KOPT-K1 (cell line): ENCODE results near the gene ZNF831.

Experiments used
- H3K27ac ChIP-seq: fragments of 200-600 bp; sonication (generic); 2 replicates; pipeline ENCODE4 v1.5.1; 2016; ENCODE audit warnings: antibody characterized with exemption, mild to moderate bottlenecking, low read depth, low read length; ENCODE audit not compliant: poor library complexity, severe bottlenecking
- H3K36me3 ChIP-seq: fragments of 200-600 bp; sonication (generic); 2 replicates; pipeline ENCODE4 v1.5.1; 2017; ENCODE audit warnings: antibody characterized with exemption, mild to moderate bottlenecking, low read length, moderate library complexity; ENCODE audit not compliant: insufficient read depth
- H3K9me3 ChIP-seq: fragments of 200-600 bp; sonication (generic); 2 replicates; pipeline ENCODE4 v1.5.1; 2017; ENCODE audit warnings: antibody characterized with exemption, low read length, mild to moderate bottlenecking; ENCODE audit not compliant: insufficient read depth, poor library complexity, severe bottlenecking

The ZNF831 gene

DNA sequence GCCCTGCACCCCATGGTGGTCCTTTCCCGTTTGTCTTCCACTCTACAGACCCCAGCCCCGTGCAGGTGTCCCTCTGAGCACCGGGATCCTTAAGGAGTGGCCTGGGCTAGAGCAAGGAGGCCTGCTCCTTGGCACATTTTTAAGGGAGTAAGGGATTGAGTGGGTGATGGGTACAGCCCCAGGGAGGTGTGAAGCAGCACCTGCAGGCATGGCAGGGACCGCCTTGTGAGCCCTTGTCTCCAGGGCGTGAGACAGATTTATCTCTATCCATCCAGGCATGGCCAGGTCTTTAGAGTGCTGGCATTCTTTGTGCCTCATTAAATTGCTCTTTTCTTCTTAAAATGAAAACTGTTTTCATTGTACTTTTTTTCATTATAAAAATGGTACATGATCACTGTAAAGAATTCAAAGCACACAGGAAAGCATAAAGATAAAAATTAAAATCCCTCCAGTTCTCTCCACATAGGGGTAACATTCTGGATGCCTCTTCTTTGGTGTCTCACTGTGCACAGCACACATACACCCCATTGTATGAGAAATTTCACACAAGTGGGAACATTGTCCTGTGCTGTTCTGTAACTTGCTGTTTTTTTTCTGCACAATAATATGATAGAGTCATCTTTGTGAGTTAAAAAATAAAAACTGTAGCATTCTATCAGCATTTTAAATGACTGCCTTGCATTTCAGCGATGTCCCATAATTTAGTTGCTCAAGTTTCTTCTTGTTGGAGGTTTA, 31.9 kb upstream of the ZNF831 start:
- no peaks in the 10 kb centered on the region for H3K9me3 ChIP-seq
- H3K27ac ChIP-seq, result no peak overlapping the region
- no peaks in the 10 kb centered on the region for H3K36me3 ChIP-seq

DNA sequence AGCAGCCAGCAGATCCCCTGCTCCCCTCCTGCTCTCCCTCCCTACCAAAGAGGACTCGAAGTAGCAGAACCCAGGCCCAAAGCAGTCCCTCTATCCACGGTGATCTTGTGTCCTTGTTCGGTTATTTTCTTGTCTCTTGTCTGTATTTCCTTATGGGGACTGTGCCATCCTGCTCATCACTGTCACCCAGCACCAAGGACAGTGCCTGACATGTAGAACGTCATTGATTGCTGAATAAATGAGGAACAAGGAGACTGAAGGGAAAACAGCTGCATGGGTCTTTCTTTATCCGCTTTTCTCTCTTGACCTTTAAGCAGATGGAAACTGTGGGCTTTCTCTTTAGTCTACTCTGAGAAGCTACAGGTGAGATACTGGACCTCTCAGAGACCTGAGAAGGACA, 29.4 kb upstream of the ZNF831 start:
- no peak overlapping the region for H3K27ac ChIP-seq
- H3K36me3 ChIP-seq, result no peaks in the 10 kb centered on the region
- H3K9me3 ChIP-seq, result no peaks in the 10 kb centered on the region

DNA sequence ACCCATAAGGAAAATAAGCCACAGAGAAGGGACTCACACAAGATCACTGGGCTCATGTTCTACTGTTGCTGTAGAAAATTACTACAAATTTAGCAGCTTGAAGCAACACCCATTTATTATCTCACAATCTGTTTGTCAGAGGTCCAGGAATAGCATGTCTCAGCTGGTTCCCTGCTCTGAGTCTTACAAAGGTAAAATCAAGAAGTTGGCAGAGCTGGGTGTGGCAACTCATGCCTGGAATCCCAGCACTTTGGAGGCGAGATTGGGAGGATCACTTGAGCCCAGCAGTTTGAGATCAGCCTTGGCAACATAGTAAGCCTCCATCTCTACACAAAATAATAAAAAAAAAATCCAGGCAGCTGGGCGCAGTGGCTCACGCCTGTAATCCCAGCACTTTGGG, 28.5 kb upstream of the ZNF831 start:
- no peak overlapping the region for H3K27ac ChIP-seq
- H3K36me3 ChIP-seq, result no peaks in the 10 kb centered on the region
- H3K9me3 ChIP-seq, result no peaks in the 10 kb centered on the region

DNA sequence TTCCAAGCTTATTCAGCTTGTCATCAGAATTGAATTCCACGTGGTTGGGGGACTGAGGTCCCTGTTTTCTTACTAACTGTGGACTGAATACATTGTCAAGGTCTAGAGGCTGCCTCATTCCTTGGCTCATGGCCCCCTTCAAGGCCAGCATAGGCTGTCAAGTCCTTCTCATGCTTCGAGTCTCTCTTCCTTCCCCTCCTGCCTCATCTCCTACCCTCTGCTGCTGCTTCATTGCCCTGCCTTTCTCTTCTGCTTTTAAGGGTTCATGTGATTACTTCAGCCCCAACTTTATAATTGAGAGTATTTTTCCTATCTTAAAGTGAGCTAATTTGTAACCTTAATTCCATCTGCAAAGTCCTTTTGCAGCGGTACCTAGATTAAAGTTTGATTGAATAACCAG, 27.6 kb upstream of the ZNF831 start:
- H3K9me3 ChIP-seq, result no peaks in the 10 kb centered on the region
- H3K36me3 ChIP-seq, result no peaks in the 10 kb centered on the region
- no peak overlapping the region for H3K27ac ChIP-seq

DNA sequence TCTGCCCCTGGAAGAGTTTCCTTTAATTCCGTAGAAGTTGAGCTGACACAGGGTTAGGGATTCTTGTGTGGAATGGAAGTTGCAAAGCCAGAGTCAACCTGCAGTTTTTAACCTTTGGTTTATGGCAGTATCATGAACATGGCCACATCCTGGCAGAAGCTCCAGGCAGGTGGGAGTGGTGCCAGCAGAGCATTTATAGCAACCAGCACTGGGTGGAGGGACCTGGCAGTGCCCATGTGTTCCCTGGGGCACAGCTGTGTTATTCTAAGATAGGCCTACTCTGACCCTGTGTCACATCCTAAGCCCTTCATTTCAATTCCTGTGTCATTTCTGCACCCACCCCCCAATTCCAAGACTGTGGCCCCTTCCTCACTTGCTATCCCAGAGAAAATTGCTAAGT, 26.1 kb upstream of the ZNF831 start:
- no peaks in the 10 kb centered on the region for H3K9me3 ChIP-seq
- no peaks in the 10 kb centered on the region for H3K36me3 ChIP-seq
- H3K27ac ChIP-seq, result no peak overlapping the region

DNA sequence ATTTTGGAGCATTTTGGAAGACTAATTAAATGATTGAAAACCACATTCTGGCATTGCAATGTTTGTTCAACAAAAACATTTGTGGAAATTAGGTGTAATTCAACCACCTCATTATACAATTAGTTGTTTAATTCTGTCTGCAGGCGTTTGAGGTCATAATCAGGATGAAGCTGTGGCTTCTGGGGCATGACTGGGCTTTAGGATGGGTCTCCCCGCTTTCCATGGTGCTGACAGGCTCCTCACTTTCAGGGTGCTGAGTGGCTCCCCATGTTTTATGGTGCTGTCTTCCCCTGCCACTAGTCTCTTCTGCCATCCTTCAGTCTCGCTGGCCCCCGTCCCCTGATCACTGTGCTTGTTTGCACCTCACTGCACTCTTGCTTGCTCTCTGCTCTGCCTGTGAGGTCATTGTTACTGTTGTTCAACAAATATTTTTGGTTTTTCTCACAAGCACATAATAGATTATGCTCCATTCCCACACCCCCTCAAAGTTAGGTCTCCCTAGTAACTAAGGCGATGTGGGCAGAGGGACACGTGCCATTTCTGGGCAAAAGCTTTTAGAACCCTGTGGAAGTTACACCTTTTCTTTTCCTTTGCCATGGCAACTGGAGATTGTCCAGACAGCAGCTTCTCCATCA, 25.4 kb upstream of the ZNF831 start:
- Histone ChIP-seq H3K27ac (no peak overlapping the region), H3K36me3 (no peaks in the 10 kb centered on the region), H3K9me3 (no peaks in the 10 kb centered on the region)

DNA sequence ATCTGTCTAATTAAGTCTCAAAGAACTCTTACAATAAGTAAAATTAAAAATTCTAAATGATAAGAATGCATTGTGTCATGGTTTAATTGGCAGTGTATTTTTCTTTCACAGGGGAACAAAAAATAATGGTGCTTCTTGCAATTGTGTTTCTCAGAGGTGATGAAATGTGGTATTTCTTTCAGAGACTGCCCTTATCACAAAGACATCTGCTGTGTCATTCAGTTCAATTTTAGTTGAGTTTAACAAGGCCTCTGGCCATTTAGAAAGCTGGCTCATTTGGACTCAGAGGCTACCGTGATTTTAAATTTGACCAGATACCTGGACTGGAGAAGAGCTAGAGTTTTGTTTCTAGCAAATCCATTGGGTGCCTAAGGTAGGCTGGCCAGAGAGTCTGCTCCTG, 23.6 kb upstream of the ZNF831 start:
- Histone ChIP-seq H3K9me3 (no peaks in the 10 kb centered on the region), H3K36me3 (no peaks in the 10 kb centered on the region), H3K27ac (no peak overlapping the region)

DNA sequence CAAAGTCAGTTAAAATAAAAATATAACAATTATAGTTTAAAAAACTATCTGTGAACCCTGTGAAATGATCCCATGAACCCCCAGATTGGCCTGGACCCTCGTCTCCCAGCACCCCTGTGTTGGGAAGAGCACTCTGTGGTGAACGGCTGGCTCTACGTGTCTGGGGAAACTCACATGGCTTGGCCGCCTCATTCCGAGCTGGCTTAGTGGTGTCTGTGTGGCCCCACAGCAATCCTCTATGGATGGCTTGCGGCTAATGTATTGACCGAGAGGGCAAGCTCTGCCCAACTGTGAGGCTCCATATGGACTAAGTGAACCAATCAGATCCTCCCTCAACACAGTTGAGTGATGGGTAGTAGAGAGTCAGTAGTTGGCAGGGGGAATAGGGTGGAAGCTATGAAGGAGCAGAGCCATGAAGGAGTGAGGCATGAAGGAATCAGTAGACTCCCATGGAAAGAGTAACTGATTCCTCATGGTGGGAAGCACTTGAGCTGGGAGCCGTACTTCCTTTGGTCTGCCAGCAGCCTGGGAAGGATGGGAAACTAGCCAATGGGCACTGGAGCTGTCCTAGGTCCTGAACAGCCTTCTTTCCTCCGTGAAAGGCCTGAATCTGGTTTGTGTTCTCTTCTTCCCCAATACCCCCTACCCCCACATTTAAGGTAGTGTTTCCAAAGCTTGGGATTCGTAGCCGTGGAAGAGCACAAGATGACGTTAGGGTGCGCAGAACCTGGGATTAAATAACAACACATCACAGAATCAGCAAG, 21.6 kb upstream of the ZNF831 start:
- H3K36me3 ChIP-seq, result no peaks in the 10 kb centered on the region
- no peak overlapping the region for H3K27ac ChIP-seq
- no peaks in the 10 kb centered on the region for H3K9me3 ChIP-seq

DNA sequence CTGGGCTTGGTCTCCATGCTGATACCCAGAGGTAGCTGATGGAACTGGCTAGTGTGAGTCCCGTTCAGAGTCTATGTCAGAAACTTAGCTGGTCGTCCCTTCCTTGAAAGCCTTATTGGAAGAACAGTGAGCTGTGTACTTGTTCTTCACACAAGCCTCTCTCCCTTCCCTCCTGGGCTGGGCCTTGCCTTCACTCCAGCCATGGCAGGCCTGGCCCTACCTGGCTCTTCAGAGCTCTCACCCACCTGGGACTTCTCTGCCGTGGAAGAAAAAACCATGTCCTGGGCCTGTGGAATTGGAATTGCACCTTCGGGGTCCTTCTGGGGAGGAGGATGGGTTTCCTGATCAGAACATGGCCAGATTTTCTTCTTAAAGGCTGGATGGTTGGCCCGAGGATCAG, 20.3 kb upstream of the ZNF831 start:
- Histone ChIP-seq H3K9me3 (no peaks in the 10 kb centered on the region), H3K36me3 (no peaks in the 10 kb centered on the region), H3K27ac (no peak overlapping the region)

DNA sequence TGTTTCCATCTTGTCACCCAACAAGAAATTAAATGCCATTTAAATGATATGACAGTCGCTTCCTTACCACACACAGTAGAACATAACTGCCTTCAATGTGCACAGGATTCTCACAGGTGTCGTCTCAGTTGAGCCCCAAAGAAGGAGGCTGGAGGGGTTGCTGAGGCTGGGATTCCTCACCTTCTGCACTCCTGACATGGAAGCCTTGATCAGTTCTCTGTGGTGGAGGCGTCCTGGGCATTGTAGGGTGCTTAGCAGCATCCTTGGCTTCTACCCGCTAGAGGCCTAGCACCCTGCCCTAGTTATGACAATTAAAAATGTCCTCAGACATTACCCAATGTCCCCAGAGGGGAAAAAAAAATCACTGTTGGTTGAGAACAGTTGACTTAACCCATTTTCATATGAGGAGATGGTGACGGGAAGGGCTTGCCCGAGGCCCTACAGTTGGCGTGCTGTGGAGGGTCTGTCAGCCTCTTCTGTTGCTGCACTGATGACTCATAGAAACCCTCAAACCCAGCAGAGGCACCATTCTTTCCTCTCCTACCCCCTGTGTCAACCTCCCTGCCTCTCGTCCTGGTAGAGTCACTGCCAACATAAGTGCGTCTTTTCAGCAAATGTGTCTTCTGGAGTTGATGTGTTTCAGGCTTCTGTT, 19.3 kb upstream of the ZNF831 start:
- H3K9me3 ChIP-seq, result no peaks in the 10 kb centered on the region
- no peak overlapping the region for H3K27ac ChIP-seq

DNA sequence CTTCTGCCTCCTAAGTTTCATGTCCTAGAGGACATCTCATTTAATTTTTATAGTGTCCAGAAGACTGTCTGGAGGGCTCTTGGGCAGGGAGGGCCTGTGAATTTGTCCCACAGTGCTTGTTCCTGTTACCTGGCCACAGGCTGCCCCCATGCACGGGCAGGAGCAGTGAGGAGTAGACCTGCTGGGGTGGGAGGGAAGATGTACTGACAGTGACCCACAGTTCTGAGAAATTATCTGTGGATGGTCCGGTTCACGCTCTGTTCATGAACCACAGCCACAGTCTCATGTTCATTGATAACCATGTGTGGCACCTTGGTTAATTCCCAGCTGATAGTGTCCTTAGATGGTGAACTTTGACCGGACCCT, 18.8 kb upstream of the ZNF831 start:
- Histone ChIP-seq H3K27ac (no peak overlapping the region), H3K36me3 (no peaks in the 10 kb centered on the region), H3K9me3 (no peaks in the 10 kb centered on the region)

More for the DNA sequence above, 19.3 kb upstream of the ZNF831 start:
- no peaks in the 10 kb centered on the region for H3K36me3 ChIP-seq

DNA sequence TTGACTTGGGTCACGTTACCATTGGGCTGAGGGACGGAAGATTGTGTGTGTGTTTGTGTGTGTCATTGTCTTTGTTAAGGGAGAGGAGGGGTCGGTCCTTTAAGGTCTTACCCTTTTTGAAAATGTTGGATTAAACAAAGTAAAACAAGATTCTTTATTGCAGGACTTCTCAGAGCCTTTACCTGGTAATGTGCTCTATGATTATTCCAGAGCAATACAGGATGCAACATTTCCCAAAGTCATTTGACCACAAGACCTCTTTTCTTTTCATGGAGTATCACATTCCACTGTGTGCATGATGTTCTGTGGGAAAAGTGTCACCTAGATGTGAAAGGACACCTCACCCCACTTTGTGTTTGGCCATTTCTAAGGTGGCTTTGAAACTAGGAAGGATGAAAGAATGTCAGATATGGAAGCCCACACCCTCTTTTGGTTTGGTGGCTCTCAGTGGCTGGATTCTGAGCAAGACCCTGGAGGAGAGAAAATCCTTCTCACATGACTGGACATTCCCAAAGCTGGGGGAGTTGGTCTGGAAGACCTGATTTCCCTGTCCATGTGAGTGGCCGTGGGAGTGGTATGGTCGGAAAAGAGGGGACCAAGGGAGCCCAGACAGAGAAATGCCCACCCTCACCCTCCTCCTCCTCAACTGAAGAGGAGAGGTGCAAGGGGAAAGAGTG, 18.2 kb upstream of the ZNF831 start:
- H3K27ac ChIP-seq, result no peak overlapping the region

DNA sequence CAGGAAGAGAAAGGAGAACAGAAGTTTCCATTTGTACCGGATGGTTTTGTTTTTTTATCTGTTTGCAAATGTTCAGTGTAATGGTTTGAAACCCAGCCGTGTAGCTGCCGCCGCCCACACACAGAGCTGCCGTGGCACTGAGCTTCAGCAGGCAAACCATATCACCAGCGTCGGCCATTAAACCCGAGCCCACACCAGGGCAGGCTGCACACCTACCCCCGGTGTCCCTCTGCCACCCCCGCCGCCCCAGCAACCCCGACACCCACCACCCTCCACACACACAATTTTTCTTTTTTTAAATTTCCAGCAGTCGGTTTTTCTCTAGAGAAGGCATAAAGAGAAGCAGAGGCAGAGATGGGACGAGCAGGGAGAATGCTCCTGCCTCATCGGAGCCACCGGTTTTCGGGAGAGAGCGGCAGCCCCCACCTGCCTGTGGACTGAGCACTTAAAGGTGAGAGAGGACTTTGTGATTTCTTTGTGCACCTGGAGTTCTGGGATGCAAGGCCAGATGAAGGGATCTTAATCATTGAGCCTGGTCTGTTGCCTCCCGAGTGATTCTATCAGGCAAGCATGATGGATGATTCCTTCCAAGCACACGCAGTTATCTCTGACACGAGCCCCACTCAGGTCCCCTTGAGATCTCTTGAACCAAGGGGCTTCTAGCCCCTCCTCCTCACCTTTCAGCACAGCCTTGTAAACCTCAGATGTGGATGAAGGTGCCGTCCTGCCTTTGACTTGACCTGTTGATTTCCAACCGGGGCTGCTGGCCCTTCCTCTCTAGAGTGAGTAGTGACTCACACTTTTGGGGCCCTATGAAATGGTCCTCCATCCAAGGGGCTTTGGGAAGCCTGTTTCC, 17.5 kb upstream of the ZNF831 start:
- Histone ChIP-seq H3K9me3 (no peaks in the 10 kb centered on the region), H3K27ac (no peak overlapping the region), H3K36me3 (no peaks in the 10 kb centered on the region)

More for the DNA sequence above, 18.2 kb upstream of the ZNF831 start:
- Histone ChIP-seq H3K9me3 (no peaks in the 10 kb centered on the region), H3K36me3 (no peaks in the 10 kb centered on the region)
